NCI-H2029 treated with DMSO at 0.1 percent for 48 hours (cell line): Measurements from ENCODE around the gene RGS2.

Experiments
- DNase-seq: peaks from one replicate; lab custom pipeline; 2025; lab: John Stamatoyannopoulos, UW

RGS2 gene

GRCh38 chr1:192830595-192831246 lies 21.9 kb downstream of the RGS2 start:
- no peak for DNase-seq

- no peak for DNase-seq
These were observed 23.0 kb downstream of the RGS2 start for GRCh38 chr1:192831706-192832355.

- no peak for DNase-seq
These were observed 23.7 kb downstream of the RGS2 start for GRCh38 chr1:192832492-192832891.

- no peak for DNase-seq
These were observed 26.3 kb downstream of the RGS2 start for GRCh38 chr1:192835116-192835515.

GRCh38 chr1:192839162-192840066 lies 30.6 kb downstream of the RGS2 start:
- no peak for DNase-seq

- no peak for DNase-seq
These were observed 35.5 kb downstream of the RGS2 start for GRCh38 chr1:192844360-192844759.

GRCh38 chr1:192846950-192847349 lies 38.1 kb downstream of the RGS2 start:
- no peak for DNase-seq

GRCh38 chr1:192849011-192849410 lies 40.2 kb downstream of the RGS2 start:
- DNase-seq, result no peak

- no peak for DNase-seq
These were observed 40.6 kb downstream of the RGS2 start for GRCh38 chr1:192849442-192849841.

- DNase-seq, result no peak
These were observed 43.4 kb downstream of the RGS2 start for GRCh38 chr1:192852001-192852947.

GRCh38 chr1:192858456-192858855 lies 49.6 kb downstream of the RGS2 start:
- no peak for DNase-seq

- DNase-seq, result no peak
These were observed 51.0 kb downstream of the RGS2 start for GRCh38 chr1:192859808-192860207.

GRCh38 chr1:192860478-192861185 lies 51.8 kb downstream of the RGS2 start:
- DNase-seq, result no peak

GRCh38 chr1:192861860-192862259 lies 53.0 kb downstream of the RGS2 start:
- DNase-seq, result no peak
